Neural cell (in vitro differentiated cells): ENCODE data around the gene TRIM6. TPM values are rescaled to one million over a fixed set of nuclear protein-coding genes. Genes with fewer than 3 reads are reported as not detected.

Experiments used
- polyA plus RNA-seq: library from polyadenylated mRNA; depleted of rRNA; stranded (reverse); fragments of >200 nt; gene quantifications from 2 replicates; pipeline ENCODE4 v1.2.3, GENCODE V29; 2014

The TRIM6 gene
- polyA plus RNA-seq, 1 donor from 2014 or later, result not detected

Other genes with a start within 250 kb of the TRIM6 start
- not detected in 2 replicates for gene OR51B6, start 245.1 kb upstream of the TRIM6 start, polyA plus RNA-seq
- gene OR51M1, start 212.8 kb upstream of the TRIM6 start, polyA plus RNA-seq, result not detected in 2 replicates
- gene OR51Q1, start 174.5 kb upstream of the TRIM6 start, polyA plus RNA-seq, result not detected in 2 replicates
- not detected in 2 replicates for gene OR51I1, start 155.1 kb upstream of the TRIM6 start, polyA plus RNA-seq
- not detected in 2 replicates for gene OR51I2, start 147.3 kb upstream of the TRIM6 start, polyA plus RNA-seq
- gene OR52D1, start 108.0 kb upstream of the TRIM6 start, polyA plus RNA-seq, result not detected in 2 replicates
- not detected in 2 replicates for gene UBQLN3, start 86.7 kb upstream of the TRIM6 start, polyA plus RNA-seq
- not detected in 2 replicates for gene UBQLNL, start 79.9 kb upstream of the TRIM6 start, polyA plus RNA-seq
- not detected in 2 replicates for gene OR52H1, start 48.1 kb upstream of the TRIM6 start, polyA plus RNA-seq
- not detected in 2 replicates for gene OR52B6, start 15.8 kb upstream of the TRIM6 start, polyA plus RNA-seq
- gene TRIM34, start 28.4 kb downstream of the TRIM6 start, polyA plus RNA-seq, result not detected in 2 replicates
- 0.58 and 2.0 TPM in 2 replicates for gene TRIM5, start 88.4 kb downstream of the TRIM6 start, polyA plus RNA-seq
- gene TRIM22, start 93.2 kb downstream of the TRIM6 start, polyA plus RNA-seq, result 4.3 and 10.2 TPM in 2 replicates
- not detected in 2 replicates for gene OR56B1, start 139.8 kb downstream of the TRIM6 start, polyA plus RNA-seq
- not detected in 2 replicates for gene OR52N4, start 157.6 kb downstream of the TRIM6 start, polyA plus RNA-seq
- gene OR52N5, start 186.7 kb downstream of the TRIM6 start, polyA plus RNA-seq, result not detected in 2 replicates
- not detected in 2 replicates for gene OR52N1, start 194.6 kb downstream of the TRIM6 start, polyA plus RNA-seq
- not detected in 2 replicates for gene OR52N2, start 212.3 kb downstream of the TRIM6 start, polyA plus RNA-seq
- gene OR52E6, start 245.3 kb downstream of the TRIM6 start, polyA plus RNA-seq, result not detected in 2 replicates